Tibial nerve (tissue), 4 donors: ENCODE measurements around the gene MAN2A2. TPM values are rescaled to one million over a fixed set of nuclear protein-coding genes. Genes with fewer than 3 reads are reported as not detected.

Source experiments
- DNase-seq, 2 donors: peaks; one replicate each; pipeline ENCODE4 v3.0.0-alpha.2; 2019; ENCODE audit warnings: low spot score in 2 of 2
- H3K27ac ChIP-seq, 4 donors: fragments of 200-600 bp; sonication (generic) in 3 of 4; one replicate each; pipeline ENCODE4 v1.5.1; 2017 to 2019; ENCODE audit warnings: mild to moderate bottlenecking in 1 of 4
- H3K27me3 ChIP-seq, 2 donors: fragments of 200-600 bp; sonication (generic) in 1 of 2; one replicate each; pipeline versions ENCODE4 v1.5.1 to v1.6.0; 2017 to 2019
- H3K36me3 ChIP-seq, 3 donors: fragments of 200-600 bp; sonication (generic); one replicate each; pipeline ENCODE4 v1.5.1; 2018 to 2019
- H3K4me1 ChIP-seq, 4 donors: fragments of 200-600 bp; sonication (generic) in 3 of 4; one replicate each; pipeline ENCODE4 v1.5.1; 2017 to 2019
- H3K4me3 ChIP-seq, 4 donors: fragments of 200-600 bp; sonication (generic) in 3 of 4; one replicate each; pipeline ENCODE4 v1.5.1; 2017 to 2019; ENCODE audit warnings: mild to moderate bottlenecking in 1 of 4, moderate library complexity in 1 of 4
- H3K9me3 ChIP-seq, 4 donors: fragments of 200-600 bp; sonication (generic) in 3 of 4; one replicate each; pipeline ENCODE4 v1.5.1; 2017 to 2019
- CTCF ChIP-seq, 5 experiments: fragments of 200-600 bp in 3 of 5; fragments of 450-650 bp in 2 of 5; sonication (generic) in 3 of 5; IDR thresholded peaks; one replicate each; pipeline ENCODE4 v1.5.1; 2016 to 2019; ENCODE audit warnings: antibody characterized with exemption in 5 of 5, mild to moderate bottlenecking in 3 of 5, moderate library complexity in 2 of 5
- EP300 ChIP-seq, 2 donors: sonication (generic); formaldehyde crosslinking; IDR thresholded peaks; one replicate each; pipeline ENCODE4 v1.6.1; 2017; ENCODE audit warnings: antibody characterized with exemption in 2 of 2, mild to moderate bottlenecking in 1 of 2
- POLR2A ChIP-seq, 2 donors: fragments of 450-650 bp; IDR thresholded peaks; one replicate each; pipeline ENCODE4 v1.6.1; 2017; ENCODE audit warnings: antibody characterized with exemption in 2 of 2, mild to moderate bottlenecking in 2 of 2, moderate library complexity in 2 of 2
- WGBS, 2 donors: methylation state at CpG; one replicate each; pipeline ENCODE4 v1.1.5; 2018; 5-methylcytosine and 5-hydroxymethylcytosine counted together
- total RNA-seq, 4 donors: library from RNA; depleted of rRNA; stranded (reverse); fragments of >200 nt; gene quantifications; one replicate each; pipeline ENCODE4 v1.1.0, GENCODE V29; 2016

The MAN2A2 gene
- total RNA-seq, 4 donors from 2014 or later = 83.5 to 178 (median 128) TPM

- Histone ChIP-seq H3K36me3 (peaks cover 12 to 87% (median 46%) of the 10 kb centered on the region in 3 donors), H3K27me3 (no peaks in the 10 kb centered on the region), H3K4me1 (peaks cover 0 to 36% (median 23%) of the 10 kb centered on the region in 4 donors), H3K27ac (no peak overlapping the region), H3K4me3 (no peak overlapping the region), H3K9me3 (no peaks in the 10 kb centered on the region)
- WGBS, 2 donors = 89 to 90% methylated on average over 18 to 30 of the region's 30 CpGs
- TF ChIP-seq POLR2A (IDR thresholded peaks at IDR 0.05) = no peak
- TF ChIP-seq CTCF (IDR thresholded peaks at IDR 0.05) = no peak
- TF ChIP-seq EP300 (IDR thresholded peaks at IDR 0.05) = no peak
- DNase-seq = no peak
Measured at GRCh38 chr15:90911906-90912769, 9.0 kb downstream of the MAN2A2 start.

DNA sequence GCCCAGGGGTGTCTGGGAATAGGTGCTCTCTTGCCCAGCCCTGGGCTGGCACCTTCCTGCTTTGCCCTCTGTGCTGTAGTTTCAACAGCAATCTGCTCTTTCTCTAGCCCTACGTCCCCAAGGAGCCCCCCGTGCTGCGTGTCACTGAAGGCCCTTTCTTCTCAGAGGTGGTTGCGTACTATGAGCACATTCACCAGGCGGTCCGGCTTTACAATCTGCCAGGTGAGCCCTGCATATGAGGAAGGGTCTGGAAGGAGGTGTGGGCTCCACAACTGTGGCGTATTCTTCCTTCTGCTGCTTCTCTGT lies 9.6 kb downstream of the MAN2A2 start:
- TF ChIP-seq POLR2A (IDR thresholded peaks at IDR 0.05) = no peak
- no peaks in the 10 kb centered on the region for H3K9me3 ChIP-seq
- H3K27me3 ChIP-seq = no peaks in the 10 kb centered on the region
- H3K27ac ChIP-seq = no peak overlapping the region
- peaks cover 12 to 88% (median 40%) of the 10 kb centered on the region in 3 donors for H3K36me3 ChIP-seq
- peaks cover 0 to 30% (median 17%) of the 10 kb centered on the region in 4 donors for H3K4me1 ChIP-seq
- no peak overlapping the region for H3K4me3 ChIP-seq
- DNase-seq = no peak
- WGBS, 2 donors = 90 to 98% methylated on average over 7 of the region's 7 CpGs

DNA sequence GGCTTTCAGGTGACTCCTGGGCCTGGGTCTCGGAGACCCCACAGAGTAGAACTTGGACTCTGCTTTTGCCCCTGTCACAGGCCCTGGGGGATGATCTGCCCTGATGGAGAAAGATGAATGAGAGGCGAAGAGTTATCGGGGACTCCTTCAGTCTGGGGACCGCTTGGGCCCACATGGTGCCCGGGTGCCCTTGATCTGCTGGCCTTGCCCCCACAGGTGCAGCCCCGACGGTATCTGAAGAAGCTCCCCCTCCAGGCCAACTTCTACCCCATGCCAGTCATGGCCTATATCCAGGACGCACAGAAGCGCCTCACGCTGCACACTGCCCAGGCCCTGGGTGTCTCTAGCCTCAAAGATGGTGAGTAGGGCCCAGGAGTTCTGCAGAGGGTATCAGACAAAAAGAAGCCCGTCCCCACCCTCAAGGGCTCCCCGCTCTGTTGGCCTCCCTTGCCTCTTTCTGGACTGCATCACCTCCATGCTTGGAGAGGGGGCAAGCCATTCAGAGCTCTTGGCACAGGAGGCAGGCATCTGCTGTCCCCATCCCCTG lies 10.4 kb downstream of the MAN2A2 start:
- Histone ChIP-seq H3K9me3 (no peaks in the 10 kb centered on the region), H3K36me3 (peaks cover 15 to 95% (median 41%) of the 10 kb centered on the region in 3 donors), H3K27me3 (no peaks in the 10 kb centered on the region), H3K27ac (no peak overlapping the region), H3K4me1 (peaks cover 0 to 23% (median 11%) of the 10 kb centered on the region in 4 donors), H3K4me3 (no peak overlapping the region)
- DNase-seq = no peak
- WGBS, 2 donors = 91 to 93% methylated on average over 12 of the region's 12 CpGs
- TF ChIP-seq EP300 (IDR thresholded peaks at IDR 0.05) (no peak), CTCF (IDR thresholded peaks at IDR 0.05) (no peak), POLR2A (IDR thresholded peaks at IDR 0.05) (no peak)

GRCh38 chr15:90914305-90915080 lies 11.4 kb downstream of the MAN2A2 start:
- TF ChIP-seq CTCF (IDR thresholded peaks at IDR 0.05) = no peak
- TF ChIP-seq EP300 (IDR thresholded peaks at IDR 0.05) = no peak
- TF ChIP-seq POLR2A (IDR thresholded peaks at IDR 0.05) = no peak
- Histone ChIP-seq H3K4me3 (no peak overlapping the region), H3K4me1 (peaks cover 0 to 12% (median 2%) of the 10 kb centered on the region in 4 donors), H3K9me3 (no peaks in the 10 kb centered on the region), H3K36me3 (peaks cover 16 to 100% (median 49%) of the 10 kb centered on the region in 3 donors), H3K27ac (peak overlapping the region in 2 of 4 donors; percentile 20 to 50), H3K27me3 (no peaks in the 10 kb centered on the region)
- no peak for DNase-seq
- WGBS, 2 donors = 88% methylated on average over 21 to 22 of the region's 22 CpGs

GRCh38 chr15:90915216-90915807 lies 12.2 kb downstream of the MAN2A2 start:
- WGBS, 2 donors = 70 to 71% methylated on average over 7 of the region's 7 CpGs
- Histone ChIP-seq H3K27ac (peak overlapping the region in 2 of 4 donors; percentile 7 to 20), H3K4me1 (peaks cover 0 to 4% (median 0%) of the 10 kb centered on the region in 4 donors), H3K4me3 (no peak overlapping the region), H3K27me3 (no peaks in the 10 kb centered on the region), H3K9me3 (no peaks in the 10 kb centered on the region), H3K36me3 (peaks cover 19 to 100% (median 41%) of the 10 kb centered on the region in 3 donors)
- DNase-seq = no peak
- TF ChIP-seq CTCF (IDR thresholded peaks at IDR 0.05) (no peak), EP300 (IDR thresholded peaks at IDR 0.05) (no peak), POLR2A (IDR thresholded peaks at IDR 0.05) (no peak)
